Measurements from ENCODE around the gene UMAD1.

- TF ChIP-seq CTCF (conservative IDR thresholded peaks at IDR 0.05; ENCODE audit: low read length): no peak
- TF ChIP-seq EZH2phosphoT487 (IDR thresholded peaks at IDR 0.05; ENCODE audit: borderline replicate concordance): no peak
Measured at GRCh38 chr7:7718492-7718891, 77.9 kb downstream of the UMAD1 start, which contains the start of gene RPA3.
